Neural crest cell (in vitro differentiated cells): ENCODE data around the gene LRRC45. TPM values are rescaled to one million over a fixed set of nuclear protein-coding genes. Genes with fewer than 3 reads are reported as not detected.

ENCODE experiments used
- DNase-seq: peaks from one replicate; pipeline ENCODE4 v3.0.0; 2021; ENCODE audit warnings: low read depth, mixed read lengths, low spot score
- H3K27ac Mint-ChIP-seq: one replicate; pipeline ENCODE4 v1.8.0; 2021; ENCODE audit warnings: mild to moderate bottlenecking, mixed read lengths; ENCODE audit not compliant: unreplicated experiment
- H3K27me3 Mint-ChIP-seq: 2 replicates; pipeline ENCODE4 v1.8.0; 2021; ENCODE audit warnings: low read depth, mild to moderate bottlenecking, mixed read lengths
- H3K36me3 Mint-ChIP-seq: 2 replicates; pipeline ENCODE4 v1.8.0; 2021; ENCODE audit warnings: low read depth, mild to moderate bottlenecking, mixed read lengths
- H3K4me1 Mint-ChIP-seq: 2 replicates; pipeline ENCODE4 v1.8.0; 2021; ENCODE audit warnings: mixed read lengths
- H3K4me3 Mint-ChIP-seq: one replicate; pipeline ENCODE4 v1.8.0; 2021; ENCODE audit warnings: mild to moderate bottlenecking, mixed read lengths
- H3K9me3 Mint-ChIP-seq: 2 replicates; pipeline ENCODE4 v1.8.0; 2021; ENCODE audit warnings: mixed read lengths
- CTCF ChIP-seq: fragments of 200-600 bp; sonication (generic); conservative IDR thresholded peaks from 2 replicates; pipeline ENCODE4 v1.5.0; 2021; ENCODE audit warnings: antibody characterized with exemption, mild to moderate bottlenecking
- total RNA-seq: library from RNA; stranded (reverse); gene quantifications from 2 replicates; pipeline ENCODE4 v1.2.1, GENCODE V29; 2021

LRRC45 gene
- total RNA-seq, 1 donor from 2014 or later: 63.5 TPM

DNA sequence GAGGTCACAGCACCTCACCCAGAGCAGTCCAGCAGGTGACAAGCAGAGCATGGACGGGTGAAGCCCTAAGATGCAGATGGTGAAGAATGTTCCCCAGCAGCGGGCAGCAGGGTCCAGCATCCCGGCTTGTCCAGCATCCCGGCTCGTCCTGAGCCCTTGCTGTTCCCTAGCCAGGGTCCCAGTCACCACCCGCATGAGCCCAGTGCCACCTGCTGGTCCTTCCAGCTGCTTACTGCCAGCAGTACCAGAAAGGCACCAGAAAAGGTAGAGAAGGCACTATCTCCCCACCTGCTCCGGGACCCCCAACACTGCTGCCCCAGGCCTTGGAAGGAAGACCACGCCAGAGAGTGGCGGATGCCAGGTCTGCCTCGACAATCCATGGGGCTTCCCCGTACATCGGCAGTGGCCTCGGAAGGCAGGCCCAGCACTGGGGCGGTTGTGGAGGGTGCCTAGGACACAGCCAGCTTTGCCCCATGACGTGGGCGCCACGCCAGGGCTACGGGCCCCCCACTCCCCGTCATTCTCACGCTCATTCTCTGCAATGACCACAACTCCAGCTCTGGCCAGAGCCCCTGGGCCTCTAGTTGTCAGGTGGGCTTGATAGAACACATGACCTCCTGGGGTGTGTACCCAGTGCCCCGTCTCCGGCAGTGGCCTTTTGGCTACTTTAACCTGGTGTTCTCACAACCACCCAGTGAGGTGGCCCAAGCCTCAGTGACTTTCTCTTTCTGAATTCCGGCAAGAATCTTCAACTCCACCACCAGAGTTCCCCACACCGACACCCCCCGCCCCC lies 1.8 kb upstream of the LRRC45 start:
- TF ChIP-seq CTCF: peak; percentile 68
- H3K9me3 Mint-ChIP-seq: no peaks in the 10 kb centered on the region
- no peaks in the 10 kb centered on the region for H3K36me3 Mint-ChIP-seq
- peak overlapping the region; percentile 84 for H3K27ac Mint-ChIP-seq
- H3K4me3 Mint-ChIP-seq: peak overlapping the region; percentile 97
- peaks cover 6% of the 10 kb centered on the region for H3K27me3 Mint-ChIP-seq
- DNase-seq: peak; percentile 55
- H3K4me1 Mint-ChIP-seq: peaks cover 18% of the 10 kb centered on the region

- peak overlapping the region; percentile 84 for H3K27ac Mint-ChIP-seq
Measured at GRCh38 chr17:82021900-82022309, 1.2 kb upstream of the LRRC45 start.

DNA sequence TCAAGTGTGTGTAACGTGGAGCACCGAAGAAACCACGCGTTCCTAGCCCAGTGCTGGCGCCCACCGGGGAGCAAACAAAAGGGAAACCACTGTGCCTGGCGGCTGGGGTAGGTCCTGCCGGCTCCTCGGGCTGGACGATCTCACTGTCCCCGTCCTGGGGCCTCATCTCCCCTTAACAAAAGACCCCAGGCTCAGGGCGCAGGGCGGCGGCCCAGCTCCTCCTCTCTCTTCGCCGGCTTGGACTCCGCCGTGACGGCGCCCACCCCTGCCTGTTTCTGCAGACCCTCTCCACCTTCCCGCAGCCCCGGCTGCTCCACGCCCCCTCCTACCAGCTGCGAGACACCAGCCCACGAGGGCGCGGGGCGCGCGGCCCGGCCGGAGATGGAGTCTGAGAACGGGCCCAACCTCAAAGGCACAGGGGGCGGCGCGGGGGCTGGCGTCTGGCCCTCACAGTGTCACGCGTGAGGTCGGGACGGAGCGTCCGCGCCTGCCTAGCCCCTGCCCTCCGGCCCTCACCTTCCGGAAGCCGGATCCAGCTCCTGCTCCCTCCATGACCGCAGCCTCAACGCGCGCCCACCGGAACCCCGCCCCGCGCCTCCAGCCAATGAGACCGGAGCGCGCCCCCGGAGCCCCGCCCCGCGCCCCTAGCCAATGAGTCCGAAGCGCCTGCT lies 660 bp upstream of the LRRC45 start, which contains the start of gene CENPX:
CENPX (minus strand) TSS at position 569 of the 671 bp plus-strand sequence; CDS start at position 552, 17 bp downstream.
- Mint-ChIP-seq H3K27me3 (peaks cover 6% of the 10 kb centered on the region), H3K4me1 (peaks cover 18% of the 10 kb centered on the region), H3K27ac (peak within 1 kb of the TSS; percentile 84), H3K4me3 (peak within 1 kb of the TSS; percentile 97), H3K36me3 (no peaks in the 10 kb centered on the region), H3K9me3 (no peaks in the 10 kb centered on the region)
- no peak for TF ChIP-seq CTCF
- DNase-seq: peak; percentile 42

More at GRCh38 chr17:82021900-82022309, 1.2 kb upstream of the LRRC45 start:
- Mint-ChIP-seq H3K27me3 (peaks cover 6% of the 10 kb centered on the region), H3K9me3 (no peaks in the 10 kb centered on the region), H3K4me1 (peaks cover 18% of the 10 kb centered on the region), H3K36me3 (no peaks in the 10 kb centered on the region), H3K4me3 (peak overlapping the region; percentile 97)
- no peak for TF ChIP-seq CTCF
- no peak for DNase-seq

- Mint-ChIP-seq H3K27me3 (peaks cover 4% of the 10 kb centered on the region), H3K9me3 (no peaks in the 10 kb centered on the region), H3K4me3 (peak overlapping the region; percentile 85), H3K27ac (no peak overlapping the region), H3K4me1 (peaks cover 18% of the 10 kb centered on the region), H3K36me3 (no peaks in the 10 kb centered on the region)
- TF ChIP-seq CTCF: no peak
- DNase-seq: no peak
Measured at GRCh38 chr17:82023447-82024241, 539 bp downstream of the LRRC45 start.

DNA sequence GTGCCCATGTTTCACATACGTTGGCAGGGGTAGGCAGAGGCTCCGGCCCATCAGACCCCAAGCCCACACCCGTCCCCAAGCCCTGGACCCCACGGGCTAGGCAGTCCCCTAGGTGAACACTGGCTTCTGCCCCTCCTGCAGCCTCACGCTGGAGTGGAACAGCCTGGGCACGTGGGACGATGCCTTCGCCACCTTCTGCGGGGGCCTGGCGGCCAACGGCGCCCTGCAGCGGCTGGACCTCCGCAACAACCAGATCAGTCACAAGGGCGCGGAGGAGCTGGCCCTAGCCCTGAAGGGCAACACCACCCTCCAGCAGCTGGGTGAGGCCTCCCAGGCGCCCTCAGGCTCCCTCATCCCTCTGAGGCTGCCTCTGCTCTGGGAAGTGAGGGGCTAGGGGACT lies 1.8 kb downstream of the LRRC45 start:
- H3K4me1 Mint-ChIP-seq: peaks cover 18% of the 10 kb centered on the region
- no peaks in the 10 kb centered on the region for H3K9me3 Mint-ChIP-seq
- H3K36me3 Mint-ChIP-seq: no peaks in the 10 kb centered on the region
- no peak for TF ChIP-seq CTCF
- peaks cover 4% of the 10 kb centered on the region for H3K27me3 Mint-ChIP-seq
- DNase-seq: no peak
- H3K27ac Mint-ChIP-seq: no peak overlapping the region
- H3K4me3 Mint-ChIP-seq: peak overlapping the region; percentile 85
